Nephron (organoid): ENCODE data around the gene ACBD6.
A peak's percentile ranks its signal among the peaks of the same experiment; 100 is the strongest.

Experiments
- H3K27ac Mint-ChIP-seq, 3 experiments: 2 replicates each; pipeline ENCODE4 v1.8.0; 2020; ENCODE audit warnings: mixed read lengths in 3 of 3, mild to moderate bottlenecking in 2 of 3, moderate library complexity in 1 of 3
- H3K27me3 Mint-ChIP-seq: 2 replicates; pipeline ENCODE4 v1.8.0; 2021; ENCODE audit warnings: low read depth, mild to moderate bottlenecking, moderate library complexity, mixed read lengths
- H3K36me3 Mint-ChIP-seq: 2 replicates; pipeline ENCODE4 v1.8.0; 2020; ENCODE audit warnings: low read depth, mixed read lengths
- H3K4me1 Mint-ChIP-seq: 2 replicates; pipeline ENCODE4 v1.8.0; 2020; ENCODE audit warnings: mixed read lengths
- H3K4me3 Mint-ChIP-seq, 3 experiments: 2 replicates each; pipeline ENCODE4 v1.8.0; 2020; ENCODE audit warnings: mild to moderate bottlenecking in 3 of 3, mixed read lengths in 3 of 3, moderate library complexity in 2 of 3
- H3K9me3 Mint-ChIP-seq: 2 replicates; pipeline ENCODE4 v1.8.0; 2020; ENCODE audit warnings: mixed read lengths
- CTCF ChIP-seq, 3 experiments: fragments of 200-600 bp; sonication (generic); IDR thresholded peaks; one replicate each; pipeline ENCODE4 v1.5.0; 2021; ENCODE audit warnings: antibody characterized with exemption in 3 of 3; ENCODE audit not compliant: unreplicated experiment in 3 of 3

Gene ACBD6

GRCh38 chr1:180267761-180268555 is 234.4 kb downstream of the ACBD6 start:
- Mint-ChIP-seq H3K4me1 (peaks cover 44% of the 10 kb centered on the region), H3K27me3 (peaks cover 18% of the 10 kb centered on the region), H3K27ac (peak overlapping the region in 2 of 3 experiments; percentile 4 to 40), H3K36me3 (peaks cover 4% of the 10 kb centered on the region), H3K9me3 (no peaks in the 10 kb centered on the region), H3K4me3 (peak overlapping the region in 1 of 3 experiments; percentile 0)
- no peak for TF ChIP-seq CTCF (IDR thresholded peaks at IDR 0.05; ENCODE audit: unreplicated experiment in 3 of 3)

GRCh38 chr1:180267211-180267561 is 235.2 kb downstream of the ACBD6 start:
- Mint-ChIP-seq H3K9me3 (no peaks in the 10 kb centered on the region), H3K27me3 (peaks cover 21% of the 10 kb centered on the region), H3K4me1 (peaks cover 48% of the 10 kb centered on the region), H3K4me3 (no peak overlapping the region), H3K27ac (no peak overlapping the region), H3K36me3 (peaks cover 4% of the 10 kb centered on the region)
- no peak for TF ChIP-seq CTCF (IDR thresholded peaks at IDR 0.05; ENCODE audit: unreplicated experiment in 3 of 3)

- peaks cover 26% of the 10 kb centered on the region for H3K27me3 Mint-ChIP-seq
- TF ChIP-seq CTCF (IDR thresholded peaks at IDR 0.05; ENCODE audit: unreplicated experiment in 3 of 3) = no peak
- no peak overlapping the region for H3K27ac Mint-ChIP-seq
- H3K4me3 Mint-ChIP-seq = no peak overlapping the region
- H3K36me3 Mint-ChIP-seq = peaks cover under 1% of the 10 kb centered on the region
- H3K9me3 Mint-ChIP-seq = no peaks in the 10 kb centered on the region
- H3K4me1 Mint-ChIP-seq = peaks cover 46% of the 10 kb centered on the region
Measured at GRCh38 chr1:180266275-180267210, 235.8 kb downstream of the ACBD6 start.

GRCh38 chr1:180265871-180266270 is 236.5 kb downstream of the ACBD6 start:
- Mint-ChIP-seq H3K9me3 (no peaks in the 10 kb centered on the region), H3K27ac (no peak overlapping the region), H3K36me3 (no peaks in the 10 kb centered on the region), H3K4me1 (peaks cover 40% of the 10 kb centered on the region), H3K27me3 (peaks cover 33% of the 10 kb centered on the region), H3K4me3 (no peak overlapping the region)
- TF ChIP-seq CTCF (IDR thresholded peaks at IDR 0.05; ENCODE audit: unreplicated experiment in 3 of 3) = no peak

GRCh38 chr1:180265201-180265600 is 237.2 kb downstream of the ACBD6 start:
- no peak overlapping the region for H3K4me3 Mint-ChIP-seq
- no peaks in the 10 kb centered on the region for H3K9me3 Mint-ChIP-seq
- TF ChIP-seq CTCF (IDR thresholded peaks at IDR 0.05; ENCODE audit: unreplicated experiment in 3 of 3) = no peak
- peaks cover 34% of the 10 kb centered on the region for H3K4me1 Mint-ChIP-seq
- H3K27me3 Mint-ChIP-seq = peaks cover 38% of the 10 kb centered on the region
- H3K36me3 Mint-ChIP-seq = no peaks in the 10 kb centered on the region
- H3K27ac Mint-ChIP-seq = no peak overlapping the region
